HG03354 (cell line): ENCODE measurements around the gene SFMBT1.
"Not testable (repeated sequence)": the region's sequence is repeated elsewhere in the genome, so short reads cannot be mapped to it uniquely, and the experiment has no call there.

Source experiments
- ATAC-seq: cut with Tn5 transposase; IDR thresholded peaks from one replicate; pipeline ENCODE4 v1.9.1; 2021; ENCODE audit warnings: mild to moderate bottlenecking; ENCODE audit not compliant: unreplicated experiment, poor library complexity, severe bottlenecking

Gene SFMBT1

GRCh38 chr3:53043738-53044137, 2.1 kb downstream of the SFMBT1 start:
- ATAC-seq, result no peak

GRCh38 chr3:53042651-53043050, 3.2 kb downstream of the SFMBT1 start:
- ATAC-seq, result no peak

- no peak for ATAC-seq
Observed at GRCh38 chr3:53040351-53040820, 5.5 kb downstream of the SFMBT1 start.

DNA sequence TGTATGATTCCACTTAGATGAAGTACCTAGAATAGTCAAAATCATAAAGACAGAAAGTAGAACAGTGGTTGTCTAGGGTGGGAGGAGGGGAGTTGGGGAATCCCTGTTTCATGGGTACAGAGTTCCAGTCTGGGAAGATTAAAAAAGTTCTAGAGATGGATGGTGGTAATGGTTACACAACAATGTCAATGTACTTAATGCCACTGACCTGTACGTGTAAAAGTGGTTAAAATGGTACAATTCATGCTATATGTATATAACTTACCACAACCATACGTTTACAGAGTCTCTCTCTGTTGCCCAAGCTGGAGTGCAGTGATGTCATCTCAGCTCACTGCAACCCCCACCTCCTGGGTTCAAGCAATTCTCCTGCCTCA, 6.5 kb downstream of the SFMBT1 start:
- ATAC-seq, result no peak

DNA sequence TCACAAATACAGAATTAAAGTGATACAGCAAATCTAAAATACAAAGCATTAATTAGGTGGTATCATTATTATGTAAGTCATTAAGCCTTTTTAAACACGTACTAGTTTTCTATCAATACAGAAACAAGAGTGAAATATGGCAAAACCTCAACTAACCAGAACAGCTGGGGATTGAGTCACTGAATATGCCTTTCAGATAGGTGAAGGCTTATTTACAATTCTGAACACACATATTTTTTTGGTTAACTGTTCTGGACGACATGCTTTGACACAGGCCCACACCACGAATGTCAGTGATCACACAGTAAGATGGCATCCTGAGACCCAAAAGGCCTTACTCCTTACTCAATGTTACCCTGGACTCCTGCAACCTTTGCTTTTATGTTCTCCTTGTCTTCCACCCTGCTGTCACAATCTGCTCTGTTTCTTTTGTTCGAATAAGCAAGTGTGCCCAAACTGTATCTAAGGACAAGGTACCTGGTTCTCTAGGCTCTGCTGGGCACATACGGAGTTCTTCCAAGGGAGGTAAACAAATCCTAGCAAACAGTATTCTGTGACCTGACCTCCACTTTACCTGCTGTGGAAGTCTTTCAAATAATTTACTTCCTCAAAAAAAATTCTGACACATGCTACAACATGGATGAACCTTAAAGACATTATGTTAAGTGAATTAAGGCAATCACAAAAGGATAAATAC, 7.0 kb downstream of the SFMBT1 start:
- ATAC-seq, result no peak

GRCh38 chr3:53035825-53036619, 9.9 kb downstream of the SFMBT1 start:
- no peak for ATAC-seq

- ATAC-seq, result not testable (repeated sequence)
Observed at GRCh38 chr3:53035018-53035417, 10.9 kb downstream of the SFMBT1 start.

DNA sequence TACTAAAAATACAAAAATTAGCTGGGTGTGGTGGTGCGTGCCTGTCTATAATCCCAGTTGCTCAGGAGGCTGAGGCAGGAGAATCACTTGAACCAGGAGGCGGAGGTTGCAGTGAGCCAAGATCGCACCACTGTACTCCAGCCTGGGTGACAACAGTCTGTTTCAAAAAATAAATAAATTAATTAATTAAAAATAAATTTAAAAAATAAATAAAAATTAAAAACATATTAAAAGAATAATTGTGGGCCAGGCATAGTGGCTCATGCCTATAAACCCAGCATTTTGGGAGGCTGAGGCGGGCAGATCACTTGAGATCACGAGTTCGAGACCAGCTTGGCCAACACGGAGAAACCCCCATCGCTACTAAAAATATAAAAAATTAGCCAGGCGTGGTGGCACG, 11.5 kb downstream of the SFMBT1 start:
- not testable (repeated sequence) for ATAC-seq

- ATAC-seq, result no peak
Observed at GRCh38 chr3:53032609-53033008, 13.3 kb downstream of the SFMBT1 start.

DNA sequence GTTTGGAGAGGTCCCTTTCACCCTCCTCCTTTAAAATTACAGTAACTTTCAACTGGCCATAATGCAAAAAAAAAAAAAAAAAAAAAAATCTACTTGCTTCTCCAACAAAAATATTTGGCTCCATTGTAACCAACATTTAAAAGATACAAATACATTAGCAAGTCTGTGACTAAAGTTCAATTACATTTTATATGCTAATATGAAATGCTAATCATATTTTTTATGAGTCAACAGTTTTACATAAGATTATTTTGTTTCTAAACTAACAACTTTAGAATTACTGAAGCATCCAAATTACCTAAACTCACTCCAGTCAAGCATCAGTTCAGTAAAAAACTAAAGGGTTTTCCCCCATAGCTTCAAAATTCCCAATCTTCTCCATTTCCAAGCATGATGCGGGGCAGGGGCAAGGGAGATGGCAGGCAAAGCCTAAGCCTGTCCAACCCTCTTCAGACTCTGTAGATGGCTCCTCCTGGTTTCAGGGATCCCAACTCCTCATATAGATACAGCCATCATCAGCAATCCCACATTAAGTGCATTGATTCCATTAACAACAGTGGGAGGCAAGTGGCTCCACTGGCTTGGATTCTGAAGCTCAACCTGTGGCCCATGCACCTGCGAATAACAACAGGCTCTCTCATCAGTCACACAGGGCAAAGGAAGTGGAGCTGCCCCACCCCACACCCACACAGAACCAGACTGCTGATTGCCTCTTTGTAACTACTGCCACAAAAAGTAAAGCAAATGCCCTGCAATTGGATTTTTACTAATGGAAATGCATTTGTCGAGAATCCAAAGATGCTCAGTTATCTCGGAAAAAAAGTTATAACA, 15.0 kb downstream of the SFMBT1 start:
- ATAC-seq, result no peak

GRCh38 chr3:53028641-53029040, 17.2 kb downstream of the SFMBT1 start:
- ATAC-seq, result no peak

GRCh38 chr3:53027254-53027844, 18.5 kb downstream of the SFMBT1 start:
- ATAC-seq, result no peak

GRCh38 chr3:53026382-53027162, 19.3 kb downstream of the SFMBT1 start:
- ATAC-seq, result no peak

- ATAC-seq, result no peak
Observed at GRCh38 chr3:53024315-53024714, 21.6 kb downstream of the SFMBT1 start.

- no peak for ATAC-seq
Observed at GRCh38 chr3:53023072-53023823, 22.6 kb downstream of the SFMBT1 start.

- no peak for ATAC-seq
Observed at GRCh38 chr3:53022647-53023046, 23.2 kb downstream of the SFMBT1 start.

DNA sequence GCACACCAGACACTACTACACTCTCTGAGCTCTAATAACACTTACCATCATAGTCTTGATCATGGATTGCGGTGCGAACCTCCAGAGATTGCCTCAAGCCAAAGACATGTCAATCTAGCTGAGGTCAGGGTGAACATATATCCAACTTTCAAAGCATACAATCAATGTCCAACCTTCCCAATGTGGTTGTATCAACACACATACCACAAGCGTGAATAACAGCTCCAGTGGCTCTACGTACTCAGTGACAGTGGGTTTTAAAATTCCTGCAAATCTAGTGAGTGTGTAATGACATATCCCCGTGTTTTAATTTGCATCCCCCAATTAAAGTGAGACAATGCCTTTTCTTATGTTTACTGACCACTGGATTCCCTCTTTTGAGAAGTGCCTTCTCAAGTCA, 29.6 kb downstream of the SFMBT1 start:
- ATAC-seq, result no peak

DNA sequence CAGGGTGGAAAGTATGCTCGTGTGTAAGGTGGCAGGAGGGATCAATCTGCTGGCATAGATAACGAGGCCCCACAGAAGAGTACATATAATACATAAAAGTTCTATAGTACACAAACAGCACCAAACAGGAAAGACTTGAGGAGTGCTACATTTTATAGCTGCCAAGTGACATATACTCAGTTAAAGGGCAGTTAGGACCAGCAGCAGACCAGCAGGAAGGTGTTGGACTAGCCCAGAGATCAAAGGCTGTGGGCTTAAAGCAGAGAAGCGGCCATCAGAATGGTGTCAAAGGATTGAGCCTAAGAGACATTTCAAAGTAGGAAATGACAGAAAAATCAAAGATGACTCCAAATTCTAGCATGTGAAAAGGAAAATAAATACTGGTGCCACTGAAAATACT, 34.5 kb downstream of the SFMBT1 start:
- no peak for ATAC-seq
